ENCODE results near the gene GREB1.

GREB1 gene

DNA sequence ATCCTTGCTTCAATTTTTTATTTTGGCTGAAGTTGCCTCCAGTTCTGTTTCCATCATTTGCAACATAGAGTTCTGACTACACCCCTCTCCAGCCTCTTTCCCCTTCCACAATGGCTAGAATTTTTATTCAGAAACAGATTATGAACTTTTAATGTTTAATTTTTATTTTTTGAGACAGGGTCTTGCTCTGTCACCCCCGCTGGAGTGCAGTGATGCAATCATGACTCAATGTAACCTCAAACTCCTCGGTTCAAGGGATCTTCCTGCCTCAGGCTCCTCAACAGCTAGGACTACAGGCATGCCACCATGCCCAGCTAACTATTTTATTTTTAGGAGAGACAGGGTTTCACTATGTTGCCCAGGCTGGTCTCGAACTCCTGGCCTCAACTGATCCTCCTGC, 133.3 kb downstream of the GREB1 start:
- DNase-seq (ENCODE audit: low read depth) = no peak
- TF ChIP-seq, protein P1, sequence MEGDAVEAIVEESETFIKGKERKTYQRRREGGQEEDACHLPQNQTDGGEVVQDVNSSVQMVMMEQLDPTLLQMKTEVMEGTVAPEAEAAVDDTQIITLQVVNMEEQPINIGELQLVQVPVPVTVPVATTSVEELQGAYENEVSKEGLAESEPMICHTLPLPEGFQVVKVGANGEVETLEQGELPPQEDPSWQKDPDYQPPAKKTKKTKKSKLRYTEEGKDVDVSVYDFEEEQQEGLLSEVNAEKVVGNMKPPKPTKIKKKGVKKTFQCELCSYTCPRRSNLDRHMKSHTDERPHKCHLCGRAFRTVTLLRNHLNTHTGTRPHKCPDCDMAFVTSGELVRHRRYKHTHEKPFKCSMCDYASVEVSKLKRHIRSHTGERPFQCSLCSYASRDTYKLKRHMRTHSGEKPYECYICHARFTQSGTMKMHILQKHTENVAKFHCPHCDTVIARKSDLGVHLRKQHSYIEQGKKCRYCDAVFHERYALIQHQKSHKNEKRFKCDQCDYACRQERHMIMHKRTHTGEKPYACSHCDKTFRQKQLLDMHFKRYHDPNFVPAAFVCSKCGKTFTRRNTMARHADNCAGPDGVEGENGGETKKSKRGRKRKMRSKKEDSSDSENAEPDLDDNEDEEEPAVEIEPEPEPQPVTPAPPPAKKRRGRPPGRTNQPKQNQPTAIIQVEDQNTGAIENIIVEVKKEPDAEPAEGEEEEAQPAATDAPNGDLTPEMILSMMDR (IDR thresholded peaks at IDR 0.05; ENCODE audit: low read depth, low read length, missing control alignments) = no peak
- H3K4me3 ChIP-seq (ENCODE audit: low read depth, low read length) = no peak overlapping the region

DNA sequence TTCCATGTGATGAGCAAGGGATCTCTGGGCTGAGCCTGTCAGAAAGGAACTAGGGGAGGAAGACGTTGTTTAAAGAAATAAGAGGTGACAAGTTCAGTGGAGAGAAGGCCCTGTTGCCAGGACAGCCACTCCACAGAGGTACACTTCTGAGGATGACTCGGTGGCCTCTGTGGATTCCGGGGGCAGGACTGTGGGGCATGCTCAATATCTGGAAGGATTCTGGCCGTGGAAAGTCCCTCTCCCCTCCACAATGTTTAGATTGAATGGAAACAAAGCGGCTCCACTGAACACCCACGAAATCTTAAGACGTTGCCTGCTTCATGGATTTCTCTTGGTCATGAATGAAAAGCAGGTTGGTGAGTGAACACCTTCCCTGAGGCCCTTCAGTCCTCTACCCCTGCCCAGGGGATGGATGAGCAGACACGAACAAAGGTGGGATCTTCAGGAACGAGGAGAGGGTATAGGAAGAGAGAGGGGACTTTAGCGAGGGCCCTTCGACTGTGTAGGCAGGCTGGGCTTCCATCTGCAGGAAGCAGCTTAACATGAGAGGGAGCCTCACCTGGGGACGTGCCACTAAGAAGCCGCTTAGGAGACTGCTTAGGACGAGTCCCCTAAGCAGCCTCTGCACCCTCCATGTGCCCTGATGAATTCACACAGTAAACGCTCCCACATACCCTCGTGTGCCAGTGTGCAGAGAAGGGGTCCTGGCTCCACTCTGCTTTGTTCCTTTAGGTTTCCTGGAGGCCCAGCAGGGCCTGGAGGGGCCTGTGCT, 134.2 kb downstream of the GREB1 start:
- TF ChIP-seq, protein P1 (IDR thresholded peaks at IDR 0.05; ENCODE audit: low read depth, low read length, missing control alignments) = no peak
- no peak for DNase-seq (ENCODE audit: low read depth)

DNA sequence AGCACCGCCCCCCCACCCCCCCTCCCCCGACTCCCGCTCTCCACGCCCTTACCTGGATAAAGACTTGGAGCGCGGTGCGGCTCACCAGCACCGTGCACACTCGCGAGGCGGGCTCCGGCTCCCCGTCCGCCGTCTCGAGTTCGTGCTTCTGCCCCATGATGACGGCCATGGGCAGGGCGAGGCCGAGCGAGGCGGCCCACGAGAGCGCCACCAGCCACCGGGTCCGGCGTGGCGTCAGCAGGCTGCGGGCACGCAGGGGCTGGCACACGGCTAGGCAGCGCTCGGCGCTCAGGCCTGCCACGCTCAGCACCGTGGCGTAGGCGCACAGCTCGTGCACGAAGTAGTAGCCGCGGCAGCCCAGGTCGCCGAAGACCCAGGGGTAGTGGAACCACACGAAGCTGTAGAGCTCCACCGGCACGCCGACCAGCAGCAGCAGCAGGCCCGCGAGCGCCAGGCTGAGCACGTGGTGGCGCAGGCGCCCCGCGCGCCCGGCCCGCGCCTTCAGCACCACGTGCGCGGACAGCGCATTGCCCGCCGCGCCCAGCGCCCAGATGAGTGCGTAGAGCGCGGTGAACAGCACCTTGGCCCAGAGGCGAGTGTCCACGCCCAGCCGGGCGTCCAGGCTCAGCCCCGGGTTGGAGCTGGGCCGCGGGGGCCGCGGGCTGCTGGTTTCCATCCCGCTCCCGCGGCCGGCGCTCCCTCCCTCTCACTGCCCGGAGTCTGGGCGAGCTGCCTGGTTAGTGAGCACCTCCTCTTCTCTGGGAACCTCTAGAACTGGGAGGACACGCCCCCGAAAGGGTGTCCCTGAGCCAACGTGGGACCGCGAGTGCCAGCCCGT, 135.8 kb downstream of the GREB1 start, which contains the start of gene NTSR2:
Gene NTSR2 (minus strand): TSS at position 742 of the 838 bp plus-strand sequence. CDS start 66 bp downstream, at position 676.
- no peak for DNase-seq (ENCODE audit: low read depth)
- TF ChIP-seq, protein P1 (IDR thresholded peaks at IDR 0.05; ENCODE audit: low read depth, low read length, missing control alignments) = no peak
- no peak within 1 kb of the TSS for H3K4me3 ChIP-seq (ENCODE audit: low read depth, low read length)

More for the DNA sequence above, 134.2 kb downstream of the GREB1 start:
- no peak overlapping the region for H3K4me3 ChIP-seq (ENCODE audit: low read depth, low read length)

DNA sequence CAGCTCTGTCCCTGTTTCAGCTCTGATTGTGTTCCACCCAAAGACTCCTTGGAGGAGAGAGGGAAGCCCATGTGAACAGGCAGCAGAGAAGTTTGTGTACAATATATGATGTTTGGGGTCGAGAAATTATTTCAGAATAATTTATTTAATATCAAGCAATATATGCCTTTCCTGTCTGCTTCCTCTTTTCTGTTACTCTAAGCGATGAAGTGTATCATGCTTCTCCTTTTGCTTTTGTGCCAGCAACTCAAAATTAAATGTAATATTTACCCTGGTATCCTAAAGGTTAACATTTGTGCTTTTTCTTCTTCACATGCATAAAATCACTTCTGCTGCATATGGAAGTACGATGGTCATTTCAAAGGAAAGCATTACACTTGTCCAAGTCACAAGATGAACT, 138.6 kb downstream of the GREB1 start:
- TF ChIP-seq, protein P1 (IDR thresholded peaks at IDR 0.05; ENCODE audit: low read depth, low read length, missing control alignments) = no peak
- DNase-seq (ENCODE audit: low read depth) = no peak
- no peak overlapping the region for H3K4me3 ChIP-seq (ENCODE audit: low read depth, low read length)

DNA sequence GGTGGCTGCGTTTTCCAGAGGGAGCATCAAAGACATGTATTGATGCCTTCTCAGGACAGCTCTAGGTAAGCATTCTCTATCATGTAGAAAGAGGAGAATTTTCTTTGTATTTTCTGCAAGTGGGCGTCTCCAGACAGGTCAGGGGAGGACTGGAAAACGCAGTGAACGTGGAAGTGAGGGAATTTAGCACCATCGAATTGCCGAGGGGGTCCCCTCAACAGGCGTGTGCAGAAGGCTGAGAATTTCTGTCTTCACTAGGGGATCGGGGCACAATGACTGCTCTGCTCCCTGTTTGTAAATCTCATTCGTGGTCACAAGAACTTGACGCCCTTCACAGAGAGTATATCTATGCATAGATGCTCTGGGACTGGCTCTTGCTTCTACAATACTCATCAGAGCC, 141.1 kb downstream of the GREB1 start:
- no peak overlapping the region for H3K4me3 ChIP-seq (ENCODE audit: low read depth, low read length)
- DNase-seq (ENCODE audit: low read depth) = no peak
- TF ChIP-seq, protein P1 (IDR thresholded peaks at IDR 0.05; ENCODE audit: low read depth, low read length, missing control alignments) = no peak

DNA sequence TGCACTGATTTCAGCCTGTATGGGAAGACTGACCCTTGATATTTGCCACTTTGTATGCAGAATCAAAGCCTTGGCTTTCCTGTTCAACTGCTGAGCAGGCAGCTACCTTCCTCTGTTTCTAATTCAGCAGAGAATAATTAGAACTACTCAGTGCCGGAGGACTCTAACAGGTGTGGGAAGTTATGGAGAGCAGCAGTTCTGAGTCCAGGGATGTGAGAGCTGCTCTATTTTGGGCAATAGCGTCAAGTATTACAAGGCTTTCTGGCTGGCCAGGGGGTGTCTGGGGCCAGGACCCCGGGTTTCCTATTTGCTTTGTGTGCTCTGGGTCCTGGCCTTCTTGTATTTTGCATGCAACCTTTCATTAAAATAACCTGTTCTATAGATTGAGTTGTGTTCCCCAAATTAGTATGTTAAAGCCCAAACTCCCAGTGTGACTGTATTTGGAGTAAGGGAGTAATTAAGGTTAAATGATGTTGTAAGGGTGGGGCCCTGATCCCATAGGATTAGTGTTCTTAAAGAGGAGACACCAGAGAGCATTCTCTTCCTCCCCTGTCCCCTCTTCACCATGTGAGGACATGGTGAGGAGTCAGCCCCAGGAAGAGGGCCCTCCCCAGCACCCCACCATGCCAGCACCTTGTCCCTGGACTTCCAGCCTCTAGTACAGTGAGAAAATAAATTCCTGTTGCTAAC, 141.7 kb downstream of the GREB1 start:
- H3K4me3 ChIP-seq (ENCODE audit: low read depth, low read length) = no peak overlapping the region
- no peak for DNase-seq (ENCODE audit: low read depth)
- TF ChIP-seq, protein P1 (IDR thresholded peaks at IDR 0.05; ENCODE audit: low read depth, low read length, missing control alignments) = no peak
